OCI-LY7 (cell line): ENCODE measurements around the gene CKAP2L.

ENCODE experiments used
- CTCF ChIP-seq: fragments of 200-600 bp; sonication (generic); conservative IDR thresholded peaks from 2 replicates; pipeline ENCODE4 v1.5.1; 2014; ENCODE audit warnings: mild to moderate bottlenecking, antibody characterized with exemption, low read length, moderate library complexity, mixed read lengths
- EZH2phosphoT487 ChIP-seq: fragments of 200-600 bp; sonication (generic); IDR thresholded peaks from 2 replicates; pipeline ENCODE4 v1.6.1; 2018; ENCODE audit warnings: low read depth, borderline replicate concordance, mild to moderate bottlenecking, mixed run types, antibody characterized with exemption, low read length, moderate library complexity, mixed read lengths

- TF ChIP-seq CTCF (no peak), EZH2phosphoT487 (no peak)
Measured at GRCh38 chr2:112705575-112705974, 58.8 kb downstream of the CKAP2L start.
